Activated CD4-positive, alpha-beta T cell treated with anti-CD3 and anti-CD28 coated beads, Interleukin-2, amount 50 U/mL, for 4 hours (primary cell): Measurements from ENCODE around the gene IQCE.

Experiments used
- DNase-seq, 2 experiments: peaks; one replicate each; pipeline ENCODE4 v3.0.0-alpha.2; 2020

The IQCE gene

GRCh38 chr7:2651336-2651735, 92.6 kb downstream of the IQCE start:
- no peak for DNase-seq

- DNase-seq: no peak
Measured at GRCh38 chr7:2651847-2652735, 93.3 kb downstream of the IQCE start.

GRCh38 chr7:2652736-2653060, 93.9 kb downstream of the IQCE start:
- DNase-seq: no peak

- no peak for DNase-seq
Measured at GRCh38 chr7:2654059-2654458, 95.3 kb downstream of the IQCE start.

- no peak for DNase-seq
Measured at GRCh38 chr7:2655870-2656614, 97.3 kb downstream of the IQCE start.

- no peak for DNase-seq
Measured at GRCh38 chr7:2657208-2657607, 98.4 kb downstream of the IQCE start.

- no peak for DNase-seq
Measured at GRCh38 chr7:2657920-2658671, 99.3 kb downstream of the IQCE start.

GRCh38 chr7:2658941-2659340, 100.2 kb downstream of the IQCE start:
- DNase-seq: no peak

- no peak for DNase-seq
Measured at GRCh38 chr7:2659556-2660358, 101.0 kb downstream of the IQCE start.

- DNase-seq: no peak
Measured at GRCh38 chr7:2660359-2661095, 101.7 kb downstream of the IQCE start.

- DNase-seq: no peak
Measured at GRCh38 chr7:2661096-2661449, 102.3 kb downstream of the IQCE start.

- no peak for DNase-seq
Measured at GRCh38 chr7:2661602-2662272, 103.0 kb downstream of the IQCE start.

- DNase-seq: no peak
Measured at GRCh38 chr7:2662273-2663120, 103.7 kb downstream of the IQCE start.

- DNase-seq: no peak
Measured at GRCh38 chr7:2663121-2663886, 104.5 kb downstream of the IQCE start.

GRCh38 chr7:2663960-2664359, 105.2 kb downstream of the IQCE start:
- DNase-seq: no peak
